GM19328 (cell line): ENCODE data around the gene LAPTM5.

Source experiments
- ATAC-seq: cut with Tn5 transposase; IDR thresholded peaks from one replicate; pipeline ENCODE4 v1.9.1; 2021; ENCODE audit warnings: mild to moderate bottlenecking, moderate library complexity; ENCODE audit not compliant: unreplicated experiment

The LAPTM5 gene

DNA sequence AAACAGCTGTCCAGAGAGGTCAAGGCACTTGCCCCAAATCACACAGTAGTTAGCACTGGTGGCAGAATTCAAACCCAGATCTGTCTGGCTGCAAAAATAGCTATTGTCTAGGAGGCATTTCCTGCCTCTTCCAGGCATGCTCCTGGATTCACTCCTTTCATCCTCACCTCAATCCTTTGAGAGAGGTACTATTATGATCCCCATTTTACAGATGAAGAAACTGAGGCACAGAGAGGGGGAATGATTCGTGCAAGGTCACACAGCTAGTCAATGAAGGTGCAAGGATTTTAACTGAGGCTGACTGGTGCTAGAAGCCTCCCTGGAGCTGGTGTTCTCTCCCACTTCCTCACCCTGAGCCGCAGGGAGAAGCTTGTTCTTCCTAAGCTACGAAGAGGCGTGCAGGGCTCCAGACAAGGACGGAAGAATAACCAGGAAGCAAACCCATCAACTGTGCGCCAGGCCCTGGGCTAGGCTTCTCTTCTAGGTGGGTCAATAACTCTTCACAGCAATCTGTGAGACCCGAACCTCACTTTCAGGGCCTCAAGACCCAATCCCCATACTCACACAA, 631 bp upstream of the LAPTM5 start:
- ATAC-seq = no peak

DNA sequence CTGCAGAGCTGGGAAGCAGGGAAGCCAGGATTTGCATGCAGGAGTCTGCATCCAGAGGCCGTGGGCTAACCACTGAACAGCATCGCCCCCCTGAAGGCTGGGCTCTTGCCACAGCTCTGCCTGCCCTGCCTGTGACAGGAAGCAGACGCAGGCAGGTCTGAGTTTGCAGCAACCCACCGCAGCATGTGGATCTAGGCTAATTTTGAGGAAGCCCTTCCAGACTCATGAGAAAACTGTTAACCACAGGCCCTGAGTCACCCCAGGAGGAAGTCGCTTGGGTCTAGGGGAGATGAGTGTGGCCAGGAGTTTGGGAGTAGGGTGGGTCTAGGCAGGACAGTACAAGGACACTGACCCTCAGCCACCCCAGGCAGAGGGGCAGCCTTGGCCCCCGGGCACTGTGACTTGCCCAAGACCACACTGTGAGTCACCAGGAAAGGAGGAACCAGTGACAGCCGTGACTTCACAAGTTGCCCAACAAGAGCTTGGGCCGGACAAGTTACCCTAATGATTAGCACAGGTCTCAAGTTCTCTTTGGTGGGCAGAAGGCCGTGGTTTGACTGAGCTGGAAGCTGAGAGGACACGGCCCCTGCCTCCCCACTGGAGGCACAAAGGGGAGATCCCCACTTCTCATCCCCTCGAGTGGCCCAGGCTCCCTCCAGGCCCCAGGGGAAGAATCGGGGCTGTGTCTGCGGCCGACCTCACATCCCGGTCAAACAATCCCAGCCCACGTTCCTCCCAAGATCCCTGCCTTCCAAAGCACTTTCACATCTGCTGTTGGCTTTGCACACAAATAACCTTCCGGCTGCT, 826 bp downstream of the LAPTM5 start:
- no peak for ATAC-seq

DNA sequence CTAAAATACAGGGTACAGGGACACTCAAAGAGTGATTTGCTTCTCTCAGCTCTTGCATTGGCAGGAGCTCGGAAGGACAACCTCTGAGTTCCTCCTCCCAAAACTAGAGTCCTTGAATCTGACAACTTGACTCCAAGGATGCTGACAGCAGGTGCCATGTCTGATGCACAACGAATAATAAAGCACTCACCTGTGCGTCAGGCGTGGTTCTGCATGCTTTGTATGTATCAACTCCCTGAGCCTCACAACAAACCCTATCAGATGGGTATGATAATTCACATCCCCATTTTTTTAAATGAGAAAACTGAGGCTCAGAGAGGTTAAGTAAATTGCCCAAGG, 1.4 kb downstream of the LAPTM5 start:
- no peak for ATAC-seq

DNA sequence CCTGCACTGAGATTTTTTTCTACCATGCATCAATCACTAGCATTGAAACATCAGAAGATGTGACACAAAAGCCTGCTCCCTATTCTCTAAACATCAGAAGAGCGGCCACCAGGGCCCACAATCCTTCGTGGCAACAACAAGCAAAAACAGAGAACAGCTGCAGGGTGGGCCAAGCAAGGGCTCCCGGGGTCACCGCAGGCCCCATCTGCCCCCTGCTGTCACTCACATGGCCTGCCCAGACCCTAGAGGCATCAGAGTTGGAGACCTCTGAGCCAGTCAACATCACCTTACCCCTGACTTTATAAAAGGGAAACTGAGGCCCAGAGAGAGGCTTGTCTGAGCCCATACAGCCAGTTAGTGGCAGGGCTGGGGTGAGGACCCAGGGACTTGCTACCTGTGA, 1.8 kb downstream of the LAPTM5 start:
- ATAC-seq = no peak

DNA sequence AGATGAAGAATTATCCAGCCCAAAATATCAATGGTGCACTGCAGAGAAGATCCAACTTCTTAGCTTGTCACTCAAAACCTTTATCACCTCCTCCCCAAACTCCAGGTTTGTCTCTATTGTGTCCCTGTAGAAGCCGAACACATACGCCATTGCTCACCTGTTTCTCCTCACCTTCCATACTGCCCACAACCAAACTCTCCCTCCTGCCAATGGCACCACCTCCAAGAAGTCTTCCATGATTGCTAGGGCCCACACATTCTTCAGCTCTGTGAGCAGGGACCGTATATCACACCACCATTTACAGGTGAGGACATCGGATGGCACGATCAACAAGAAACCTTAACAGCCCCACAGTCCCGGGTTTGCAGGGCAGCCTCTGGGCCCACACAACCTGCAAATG, 2.2 kb downstream of the LAPTM5 start:
- no peak for ATAC-seq

DNA sequence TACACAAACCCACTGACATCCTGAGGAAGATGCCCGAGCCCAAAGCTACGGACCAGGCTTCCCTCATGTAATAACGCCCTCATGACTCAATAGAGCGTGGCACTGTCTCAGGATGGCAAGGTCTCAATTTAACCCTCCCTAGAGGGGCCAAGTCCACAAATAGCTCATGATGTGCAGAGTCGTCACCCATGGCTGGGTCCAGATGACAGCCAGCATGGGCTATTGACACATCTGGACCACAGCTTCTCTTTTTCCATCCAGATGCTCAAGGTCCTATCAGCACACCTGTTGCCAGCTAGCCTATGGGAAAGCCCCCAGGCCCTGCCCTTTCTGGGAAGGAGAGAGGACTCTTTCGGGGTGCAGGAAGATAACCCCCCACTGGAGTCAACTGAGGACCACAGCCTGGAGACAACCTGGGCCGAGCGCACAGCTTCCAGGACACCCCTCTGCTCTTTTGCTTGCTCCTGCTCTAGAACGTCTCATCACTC, 2.8 kb downstream of the LAPTM5 start:
- ATAC-seq = peak; percentile 34

DNA sequence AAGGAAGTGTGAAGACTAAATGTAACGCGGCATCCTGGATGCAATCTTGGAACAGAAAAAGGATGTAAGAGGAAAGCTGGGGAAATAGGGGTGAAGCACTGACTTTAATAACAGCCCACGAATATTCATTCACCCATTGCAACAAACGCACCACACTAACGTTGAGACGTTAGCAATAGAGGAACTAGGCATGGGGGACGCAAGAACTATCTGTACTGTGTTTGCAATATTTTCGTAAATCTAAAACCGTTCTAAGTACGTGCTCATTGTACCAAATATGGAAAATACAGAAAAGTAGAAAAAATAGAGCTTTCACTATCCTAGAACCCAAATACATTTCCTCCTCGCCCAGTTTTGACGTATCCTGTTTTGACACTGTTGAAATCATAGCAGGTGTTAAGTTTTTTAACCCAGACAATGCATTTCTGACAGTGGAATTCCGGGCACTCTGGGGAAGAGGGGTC, 3.9 kb downstream of the LAPTM5 start:
- ATAC-seq = no peak

DNA sequence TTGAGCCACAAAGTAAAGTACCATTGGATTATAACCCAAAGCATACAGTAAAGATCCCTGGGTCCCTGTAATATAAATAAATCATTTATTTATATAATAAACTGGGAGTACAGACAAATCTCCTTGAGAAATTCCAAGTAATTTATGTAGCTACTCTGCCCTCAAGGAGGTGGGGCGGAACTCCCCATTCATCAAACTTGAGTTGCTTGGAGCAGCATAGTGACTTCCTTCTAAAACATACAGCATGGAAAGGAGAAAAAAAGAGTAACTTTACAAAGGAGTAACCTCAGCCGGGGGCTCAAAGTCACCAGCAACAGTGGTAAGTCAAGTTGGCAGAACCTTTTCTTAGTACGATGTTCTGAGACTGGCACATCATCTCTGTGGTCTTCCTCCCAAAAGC, 4.5 kb downstream of the LAPTM5 start:
- ATAC-seq = no peak

DNA sequence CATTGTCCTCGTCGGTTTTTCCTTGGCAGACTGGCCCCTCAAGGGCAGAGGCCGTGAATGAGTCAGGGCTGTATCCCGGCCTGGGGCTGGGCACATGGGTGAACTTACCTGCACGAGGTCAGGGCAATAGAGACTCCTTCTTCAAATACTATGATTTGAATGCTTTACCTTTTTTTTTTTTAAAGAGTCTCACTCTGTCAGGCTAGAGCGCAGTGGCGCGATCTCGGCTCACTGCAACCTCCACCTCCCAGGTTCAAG, 5.0 kb downstream of the LAPTM5 start:
- ATAC-seq = no peak

DNA sequence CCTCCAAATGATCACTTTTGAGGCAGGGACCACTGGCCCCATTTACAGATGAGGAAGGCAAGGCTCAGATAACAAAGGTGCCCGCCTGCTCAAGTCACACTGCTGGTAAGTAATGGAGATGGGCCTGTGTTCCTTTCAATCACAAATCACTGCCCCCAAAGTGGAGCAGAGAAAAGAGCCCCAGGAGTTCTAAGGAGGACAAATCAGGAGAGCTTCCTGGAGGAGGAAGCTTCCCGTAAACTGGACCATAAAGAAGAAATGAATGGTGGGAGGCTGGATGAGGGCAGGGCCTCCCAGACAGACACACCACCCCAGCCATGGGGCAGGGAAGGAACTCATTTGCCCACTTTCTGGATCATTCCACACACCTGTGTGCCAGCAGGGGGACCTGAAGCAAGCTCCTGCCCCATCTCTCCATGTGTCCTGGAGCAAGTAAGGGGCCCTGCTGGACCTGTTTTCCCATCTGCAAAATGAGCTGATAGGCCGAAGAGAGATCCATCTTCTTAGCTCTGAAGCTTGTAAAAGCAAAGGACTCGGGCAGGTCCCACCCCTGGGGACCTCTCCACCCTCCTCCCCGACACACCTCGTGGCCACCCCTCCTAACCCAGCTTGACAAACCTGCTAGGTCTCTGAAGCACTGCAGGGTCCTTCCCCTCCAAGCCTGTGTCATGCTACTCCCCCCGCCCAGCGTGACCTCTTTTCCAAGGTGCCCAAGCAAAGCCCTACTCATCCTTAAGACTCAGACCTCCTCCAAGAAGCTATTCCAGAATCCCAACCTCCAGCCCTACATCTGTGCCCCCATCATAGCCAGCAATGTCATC, 5.5 kb downstream of the LAPTM5 start:
- ATAC-seq = no peak

DNA sequence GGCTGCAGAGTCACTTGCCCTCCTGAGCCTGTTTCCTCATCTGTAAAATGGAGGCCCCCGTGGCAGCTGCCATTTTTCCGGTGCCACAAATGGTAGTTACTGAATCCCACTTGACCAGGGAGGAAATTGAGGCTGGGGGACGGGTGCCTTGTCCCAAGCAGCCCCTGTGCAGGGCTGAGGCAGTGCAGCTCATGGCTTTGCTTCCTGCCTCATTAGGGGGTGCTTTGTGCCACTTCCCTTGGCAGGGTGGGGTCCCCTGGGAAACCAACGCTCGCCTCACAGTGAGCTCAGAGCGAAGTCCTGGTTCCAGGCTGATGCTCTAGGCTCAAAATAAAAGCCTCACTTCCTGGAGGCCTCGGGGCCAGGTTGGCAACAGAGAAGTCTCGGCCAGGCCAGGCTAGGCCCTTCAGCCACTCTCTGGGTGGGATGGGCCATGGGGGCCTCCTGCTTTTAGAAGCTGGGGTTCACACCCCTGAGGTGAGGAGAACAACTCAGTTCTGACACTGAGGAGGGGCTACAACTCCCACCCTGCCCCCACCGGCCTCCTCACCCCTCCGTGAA, 6.8 kb downstream of the LAPTM5 start:
- no peak for ATAC-seq

DNA sequence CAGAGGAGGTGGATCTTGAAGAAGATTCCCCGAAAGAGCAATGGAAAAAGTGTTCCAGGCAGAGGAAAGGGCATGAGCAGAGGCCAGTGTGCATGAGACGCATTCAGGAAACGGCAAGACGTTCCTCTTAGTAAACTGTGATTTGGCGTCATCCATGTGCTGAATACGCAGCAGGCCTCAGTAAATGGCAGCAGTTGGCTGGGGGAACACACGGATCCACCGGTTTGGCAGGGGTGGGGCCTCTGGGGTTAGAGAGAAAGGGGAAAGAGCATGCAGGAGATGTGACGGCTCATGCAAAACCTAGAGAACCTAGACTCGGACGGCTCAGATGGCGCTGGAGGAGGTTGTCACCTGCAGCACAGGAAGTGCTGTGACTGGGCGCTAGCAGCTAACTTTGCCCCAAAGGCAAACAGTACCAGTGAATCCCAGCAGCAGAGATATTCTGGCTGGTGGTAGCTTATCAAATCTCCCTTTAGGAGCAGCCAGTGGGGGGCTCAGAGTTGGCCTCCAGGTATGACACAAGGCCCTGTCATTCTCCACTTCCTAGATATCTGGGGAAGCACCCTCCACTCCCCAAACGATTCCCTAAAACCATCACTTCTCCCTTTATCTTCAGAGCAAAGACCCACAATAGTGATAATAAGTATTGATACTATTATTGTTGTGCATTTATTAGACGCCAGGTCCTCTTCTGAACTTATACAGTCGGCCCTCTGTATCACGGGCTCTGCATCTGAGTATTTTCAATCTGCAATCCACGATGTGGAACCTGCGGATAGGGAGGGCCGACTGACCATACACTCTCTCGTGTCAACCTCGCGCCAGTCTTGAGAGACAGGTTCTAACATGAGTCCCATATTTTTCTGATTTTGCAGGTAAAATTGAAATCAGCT, 7.6 kb downstream of the LAPTM5 start:
- ATAC-seq = no peak

DNA sequence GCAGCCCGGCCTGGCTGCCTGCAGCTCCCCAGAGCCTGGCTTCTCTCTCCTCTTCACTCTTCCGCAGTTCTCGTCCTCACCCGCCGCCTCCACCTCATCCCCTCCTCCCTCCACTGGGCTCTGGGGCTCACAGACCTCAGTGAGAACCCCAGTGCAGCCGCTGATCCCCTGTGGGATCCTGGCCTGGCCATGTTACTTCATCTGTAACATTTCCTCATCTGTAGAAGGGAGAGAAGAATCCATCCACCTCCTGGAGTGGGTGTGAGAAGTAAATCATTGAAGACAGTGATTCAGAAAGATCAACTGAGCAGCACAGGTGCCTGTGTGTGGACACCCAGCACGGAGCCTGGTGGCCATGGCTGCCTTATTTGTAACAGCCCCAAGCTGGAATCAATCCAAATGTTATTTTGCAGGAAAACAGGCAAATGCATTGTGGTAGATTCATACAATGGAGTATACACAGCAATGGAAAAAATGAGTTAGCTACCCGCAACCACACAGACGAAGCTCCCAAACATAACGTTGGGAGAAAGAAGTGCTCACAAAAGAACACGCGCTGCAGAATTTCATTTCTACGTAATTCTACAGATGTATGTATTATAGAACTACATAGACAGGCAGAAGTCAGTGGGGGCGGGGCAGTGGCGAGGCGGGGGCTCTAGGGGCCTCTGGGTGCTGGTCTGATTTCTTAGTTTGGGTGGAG, 8.7 kb downstream of the LAPTM5 start:
- ATAC-seq = no peak

DNA sequence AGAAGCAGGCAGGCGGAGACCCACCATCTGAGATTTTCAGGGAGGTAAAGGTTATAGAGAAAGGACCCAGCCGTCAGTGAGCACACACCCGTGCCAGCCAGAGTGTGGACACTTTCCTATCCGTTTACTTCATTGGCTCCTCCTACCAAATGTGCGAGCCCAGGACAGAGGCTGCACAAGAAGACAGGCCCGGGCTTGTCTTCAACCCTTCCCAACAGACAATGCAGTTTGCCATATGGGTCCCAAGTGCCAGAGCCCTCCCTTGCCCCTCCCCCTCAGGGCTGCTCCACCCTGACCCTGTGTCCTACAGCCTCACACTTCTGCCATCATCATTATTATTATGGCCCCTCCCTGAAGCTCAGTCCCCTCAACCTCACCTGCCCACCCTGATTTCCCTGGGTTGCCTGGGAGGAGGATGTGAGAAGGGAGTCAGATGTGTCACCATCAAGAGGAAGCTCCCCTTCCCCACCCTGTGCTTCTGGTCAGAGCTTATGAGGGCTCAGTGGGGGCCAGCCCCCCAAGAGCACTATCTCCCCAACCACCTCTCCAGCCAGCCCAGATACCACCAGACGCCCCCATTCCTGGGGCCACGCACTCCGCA, 9.4 kb downstream of the LAPTM5 start:
- ATAC-seq = no peak

DNA sequence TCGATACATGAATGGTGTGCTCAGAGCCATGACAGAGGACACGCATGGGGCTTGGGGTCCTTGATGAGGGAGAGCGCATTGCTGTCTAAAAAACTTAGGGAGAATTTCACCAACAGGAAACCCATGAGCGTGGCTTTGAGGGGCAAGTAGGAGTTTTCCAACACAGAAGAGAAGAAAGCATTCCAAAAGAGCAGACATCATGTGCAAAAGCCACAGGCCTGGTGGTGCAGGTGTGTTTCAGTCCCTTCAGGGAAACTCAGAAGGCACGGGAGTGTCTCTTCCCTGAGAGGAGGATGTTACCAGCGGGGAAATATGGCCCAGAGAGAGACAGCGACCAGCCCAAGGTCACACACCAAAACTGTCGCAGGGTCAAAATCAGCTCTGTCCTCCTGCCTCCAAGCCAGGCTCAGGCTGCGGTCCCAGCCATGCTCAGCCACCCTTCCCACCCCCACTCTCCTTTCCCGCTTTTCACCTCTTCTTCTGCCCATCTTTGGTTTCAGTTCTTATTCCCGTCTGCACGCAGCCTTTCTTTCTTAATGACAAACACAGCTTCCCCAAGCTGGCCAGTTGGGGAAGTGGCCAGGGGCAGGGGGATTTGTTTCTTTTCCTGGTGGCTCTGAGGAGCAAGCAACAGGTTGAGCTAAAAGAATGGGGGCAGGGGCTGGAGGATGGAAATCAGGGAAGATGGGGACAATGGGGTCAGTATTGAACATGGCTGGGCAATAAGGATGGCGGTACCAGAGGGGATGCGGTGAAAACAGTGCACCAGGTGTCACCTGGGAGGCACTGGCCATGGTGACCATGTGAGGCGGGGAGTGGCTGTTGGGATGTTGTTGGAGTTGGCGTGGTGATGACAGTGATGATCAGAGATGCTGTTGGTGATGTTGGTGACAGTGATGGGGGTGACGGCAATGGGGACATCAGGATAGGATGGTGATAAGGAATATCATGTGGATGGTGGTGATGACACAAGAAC, 10.3 kb downstream of the LAPTM5 start:
- no peak for ATAC-seq

DNA sequence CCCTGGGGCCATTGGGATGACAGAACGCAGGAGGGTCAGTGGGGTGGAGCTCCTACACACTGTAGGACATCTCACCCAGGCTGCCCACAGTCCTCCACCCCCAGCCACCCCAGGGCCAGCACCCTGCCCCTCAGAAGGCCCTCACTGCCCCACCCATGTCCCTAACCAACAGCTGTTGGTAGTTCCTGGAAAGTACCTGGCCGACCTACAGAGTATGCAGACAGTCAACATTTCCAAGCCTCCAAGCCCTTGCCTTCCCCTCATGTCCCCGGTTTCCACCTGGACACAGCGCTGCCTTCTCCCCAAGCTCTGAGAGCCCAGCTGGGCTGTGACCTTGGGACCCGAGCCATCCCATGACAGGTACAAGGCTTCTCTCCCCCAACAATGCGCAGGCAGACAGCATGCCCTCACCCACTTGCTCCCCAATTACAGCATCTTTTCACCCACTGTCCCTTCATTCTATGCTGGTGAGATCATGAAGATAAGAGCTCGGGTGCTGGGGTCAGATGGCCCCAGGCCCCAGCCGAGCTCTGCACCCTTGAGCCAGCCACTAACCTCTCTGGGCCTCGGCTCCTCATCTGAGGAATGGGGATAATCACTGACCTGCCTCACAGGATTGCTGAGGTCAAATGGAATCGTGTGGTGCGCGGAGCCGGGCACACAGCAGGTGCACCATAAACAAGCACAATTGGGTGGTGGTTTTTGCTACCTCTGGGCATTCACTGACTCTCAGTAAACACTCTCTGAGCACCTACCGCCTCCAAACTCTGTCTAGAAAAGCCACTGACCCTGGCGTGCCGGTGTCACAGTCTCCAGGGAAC, 11.2 kb downstream of the LAPTM5 start:
- no peak for ATAC-seq

DNA sequence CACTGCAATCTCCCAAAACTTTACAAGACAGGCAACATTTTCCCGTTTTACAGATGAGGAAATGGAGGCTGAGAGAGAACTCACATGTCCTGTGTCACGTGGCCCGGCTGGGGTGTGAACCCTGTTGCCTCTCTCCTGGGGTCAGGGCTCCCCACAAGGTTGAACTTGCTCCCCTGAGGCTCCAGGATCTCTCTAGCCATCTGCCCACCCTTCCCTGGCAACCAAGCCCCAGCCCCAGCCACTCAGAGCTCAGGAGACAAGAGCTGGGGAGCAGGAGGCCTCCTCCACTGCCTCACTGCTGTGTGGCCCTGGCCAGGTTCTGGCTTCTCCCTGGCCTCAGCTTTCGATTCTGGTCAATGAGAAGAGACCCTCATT, 11.8 kb downstream of the LAPTM5 start:
- no peak for ATAC-seq
